Mesothelial cell of epicardium (in vitro differentiated cells): Measurements from ENCODE around the gene BHMT. TPM values are rescaled to one million over a fixed set of nuclear protein-coding genes. Genes with fewer than 3 reads are reported as not detected.
A peak's percentile ranks its signal among the peaks of the same experiment; 100 is the strongest.

Source experiments
- DNase-seq, 2 experiments: peaks; one replicate each; pipeline ENCODE4 v3.0.0; 2021; ENCODE audit warnings: low spot score in 2 of 2; ENCODE audit not compliant: unreplicated experiment in 2 of 2
- H3K27ac Mint-ChIP-seq: 2 replicates; pipeline ENCODE4 v1.8.0; 2021; ENCODE audit warnings: mixed read lengths
- H3K27me3 Mint-ChIP-seq: 2 replicates; pipeline ENCODE4 v1.8.0; 2021; ENCODE audit warnings: low read depth, mixed read lengths
- H3K36me3 Mint-ChIP-seq: 2 replicates; pipeline ENCODE4 v1.8.0; 2021; ENCODE audit warnings: mixed read lengths
- H3K4me1 Mint-ChIP-seq: 2 replicates; pipeline ENCODE4 v1.8.0; 2021; ENCODE audit warnings: mixed read lengths
- H3K4me3 Mint-ChIP-seq: 2 replicates; pipeline ENCODE4 v1.8.0; 2021; ENCODE audit warnings: mild to moderate bottlenecking, moderate library complexity, mixed read lengths
- H3K9me3 Mint-ChIP-seq: 2 replicates; pipeline ENCODE4 v1.8.0; 2021; ENCODE audit warnings: mixed read lengths
- total RNA-seq: library from RNA; stranded (reverse); gene quantifications from 3 replicates; pipeline ENCODE4 v1.2.1, GENCODE V29; 2021
- TF ChIP-seq, protein P1 (sequence below): fragments of 200-600 bp; sonication (generic); IDR thresholded peaks from one replicate; pipeline ENCODE4 v1.5.0; 2021; ENCODE audit warnings: antibody characterized with exemption; ENCODE audit not compliant: unreplicated experiment

The BHMT gene
- total RNA-seq, 1 donor from 2014 or later: not detected

DNA sequence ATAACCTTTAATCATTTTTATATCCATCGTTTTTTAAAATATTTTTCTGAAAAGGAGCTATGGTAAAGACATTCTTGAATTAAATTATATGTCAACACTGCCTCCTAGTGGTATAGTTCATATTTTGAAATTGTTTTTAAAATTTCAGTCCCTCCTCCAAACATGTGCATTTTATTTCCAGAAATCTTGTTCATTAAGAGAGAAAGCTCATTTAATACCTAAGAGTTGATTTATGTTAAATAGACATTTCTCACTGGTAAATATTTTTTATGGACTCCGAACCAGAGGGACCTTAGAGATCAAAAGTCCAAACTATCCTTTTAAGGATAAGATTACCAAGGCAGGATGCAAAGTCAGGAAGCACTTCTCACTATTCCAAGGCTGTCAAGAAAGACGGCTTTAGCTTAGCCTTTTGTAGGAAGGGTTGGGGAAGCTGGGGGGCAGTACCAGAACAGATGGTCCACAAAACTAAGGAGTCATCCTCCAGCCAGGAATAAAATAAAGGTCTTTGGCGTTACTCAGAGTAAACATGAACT is 21.6 kb downstream of the BHMT start:
- no peaks in the 10 kb centered on the region for H3K27me3 Mint-ChIP-seq
- peaks cover 14% of the 10 kb centered on the region for H3K4me1 Mint-ChIP-seq
- H3K9me3 Mint-ChIP-seq: no peaks in the 10 kb centered on the region
- TF ChIP-seq, protein P1, sequence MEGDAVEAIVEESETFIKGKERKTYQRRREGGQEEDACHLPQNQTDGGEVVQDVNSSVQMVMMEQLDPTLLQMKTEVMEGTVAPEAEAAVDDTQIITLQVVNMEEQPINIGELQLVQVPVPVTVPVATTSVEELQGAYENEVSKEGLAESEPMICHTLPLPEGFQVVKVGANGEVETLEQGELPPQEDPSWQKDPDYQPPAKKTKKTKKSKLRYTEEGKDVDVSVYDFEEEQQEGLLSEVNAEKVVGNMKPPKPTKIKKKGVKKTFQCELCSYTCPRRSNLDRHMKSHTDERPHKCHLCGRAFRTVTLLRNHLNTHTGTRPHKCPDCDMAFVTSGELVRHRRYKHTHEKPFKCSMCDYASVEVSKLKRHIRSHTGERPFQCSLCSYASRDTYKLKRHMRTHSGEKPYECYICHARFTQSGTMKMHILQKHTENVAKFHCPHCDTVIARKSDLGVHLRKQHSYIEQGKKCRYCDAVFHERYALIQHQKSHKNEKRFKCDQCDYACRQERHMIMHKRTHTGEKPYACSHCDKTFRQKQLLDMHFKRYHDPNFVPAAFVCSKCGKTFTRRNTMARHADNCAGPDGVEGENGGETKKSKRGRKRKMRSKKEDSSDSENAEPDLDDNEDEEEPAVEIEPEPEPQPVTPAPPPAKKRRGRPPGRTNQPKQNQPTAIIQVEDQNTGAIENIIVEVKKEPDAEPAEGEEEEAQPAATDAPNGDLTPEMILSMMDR: peak; percentile 77
- no peak for DNase-seq
- H3K4me3 Mint-ChIP-seq: peak overlapping the region; percentile 77
- H3K27ac Mint-ChIP-seq: peak overlapping the region; percentile 92
- no peaks in the 10 kb centered on the region for H3K36me3 Mint-ChIP-seq

DNA sequence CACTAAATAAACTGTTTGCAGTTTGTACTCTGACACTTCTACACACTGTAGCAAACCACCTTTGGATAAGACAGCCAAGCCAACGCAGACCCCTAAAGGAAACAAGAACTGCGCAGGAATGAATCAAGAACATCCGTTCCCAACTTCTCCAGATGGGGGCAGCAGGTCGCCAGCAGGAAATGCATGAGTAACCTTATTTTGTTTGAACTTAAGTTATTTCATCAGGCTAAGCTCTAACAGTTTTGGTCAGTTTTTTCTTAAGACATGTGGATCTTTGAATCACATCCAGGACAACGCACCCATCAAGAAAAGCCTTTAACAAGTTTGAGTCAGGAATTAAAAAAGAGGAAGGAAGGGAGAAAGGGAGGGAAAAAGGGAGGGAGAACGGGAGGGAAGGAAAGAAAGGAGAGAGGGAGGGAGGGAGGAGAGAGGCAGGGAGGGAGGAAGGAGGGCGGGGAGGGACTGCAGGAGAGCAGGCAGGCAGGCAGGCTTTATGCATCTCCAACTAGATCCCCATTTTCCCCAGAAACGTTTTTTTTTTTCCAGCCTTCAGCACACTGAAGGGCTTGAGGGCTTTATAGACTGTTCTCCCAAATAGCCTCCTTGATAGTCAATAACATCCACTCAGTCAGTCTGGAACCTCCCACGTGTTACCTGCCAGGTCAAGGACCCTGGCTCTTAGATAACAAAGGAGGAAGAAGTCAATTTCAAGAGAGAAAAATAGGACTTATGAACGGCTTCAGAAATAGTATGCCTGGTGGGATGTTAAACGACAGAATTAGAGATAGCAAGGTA is 22.2 kb downstream of the BHMT start:
- no peaks in the 10 kb centered on the region for H3K9me3 Mint-ChIP-seq
- DNase-seq: peak in 1 of 2 experiments; percentile 77
- H3K36me3 Mint-ChIP-seq: no peaks in the 10 kb centered on the region
- H3K4me3 Mint-ChIP-seq: peak overlapping the region; percentile 77
- no peaks in the 10 kb centered on the region for H3K27me3 Mint-ChIP-seq
- TF ChIP-seq, protein P1: peak; percentile 33
- peak overlapping the region; percentile 92 for H3K27ac Mint-ChIP-seq
- peaks cover 14% of the 10 kb centered on the region for H3K4me1 Mint-ChIP-seq

DNA sequence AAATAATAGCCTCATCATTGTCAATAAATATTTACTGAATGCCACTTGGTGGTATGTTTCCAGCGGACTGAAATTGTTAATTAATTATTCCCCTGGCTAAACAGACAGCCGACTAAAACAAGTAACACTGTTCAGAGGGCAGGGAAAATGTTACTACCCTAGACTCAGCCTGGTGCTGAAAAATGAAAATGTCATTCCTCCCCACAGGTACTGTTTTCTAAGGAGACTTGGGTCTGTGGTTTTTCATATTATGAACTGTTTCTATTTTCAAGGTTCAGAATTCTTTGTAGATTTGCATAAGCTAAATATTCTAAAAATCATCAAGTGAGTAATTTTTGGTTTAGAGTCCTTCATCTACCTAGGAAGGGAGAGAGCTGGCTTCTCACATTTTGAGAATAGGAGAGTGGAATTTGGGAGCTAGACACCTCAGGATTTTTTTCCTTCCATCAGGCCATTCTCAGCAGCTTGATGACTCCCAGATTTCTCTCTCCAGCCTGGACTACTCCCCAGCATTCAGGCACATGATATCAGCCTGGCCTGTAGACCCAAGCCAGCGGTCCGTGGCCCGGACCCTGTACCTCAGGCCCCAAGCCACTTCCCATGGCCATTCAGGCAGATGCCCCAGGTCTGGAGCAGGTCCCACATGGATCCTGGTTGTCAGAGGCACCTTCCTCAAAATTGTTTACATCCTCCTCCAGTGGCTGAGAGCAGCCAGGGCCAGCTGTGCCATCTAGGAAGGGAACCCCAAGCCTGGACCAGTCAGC is 24.4 kb downstream of the BHMT start:
- Mint-ChIP-seq H3K4me1 (peaks cover 14% of the 10 kb centered on the region), H3K36me3 (no peaks in the 10 kb centered on the region), H3K27ac (no peak overlapping the region), H3K27me3 (no peaks in the 10 kb centered on the region), H3K4me3 (no peak overlapping the region), H3K9me3 (no peaks in the 10 kb centered on the region)
- TF ChIP-seq, protein P1: no peak
- no peak for DNase-seq

DNA sequence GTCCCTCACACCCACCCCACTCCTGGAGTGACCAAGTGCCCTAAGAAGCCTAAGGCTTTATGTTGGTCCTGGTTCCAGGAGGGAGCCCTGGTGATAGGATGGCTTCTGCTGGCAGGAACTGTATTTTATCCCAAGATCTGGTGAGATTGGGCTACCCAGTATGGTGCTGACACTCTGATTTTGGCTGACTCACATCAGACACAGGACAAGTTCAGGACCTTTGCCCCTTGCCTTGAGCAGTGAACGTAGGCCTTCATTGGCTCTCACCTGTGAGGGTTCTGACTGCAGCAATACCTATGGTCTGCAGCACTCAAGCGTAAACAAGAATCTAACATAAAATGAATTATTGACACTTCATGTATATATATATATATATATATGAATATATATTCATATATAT is 25.0 kb downstream of the BHMT start:
- Mint-ChIP-seq H3K27me3 (no peaks in the 10 kb centered on the region), H3K4me1 (peaks cover 14% of the 10 kb centered on the region)

DNA sequence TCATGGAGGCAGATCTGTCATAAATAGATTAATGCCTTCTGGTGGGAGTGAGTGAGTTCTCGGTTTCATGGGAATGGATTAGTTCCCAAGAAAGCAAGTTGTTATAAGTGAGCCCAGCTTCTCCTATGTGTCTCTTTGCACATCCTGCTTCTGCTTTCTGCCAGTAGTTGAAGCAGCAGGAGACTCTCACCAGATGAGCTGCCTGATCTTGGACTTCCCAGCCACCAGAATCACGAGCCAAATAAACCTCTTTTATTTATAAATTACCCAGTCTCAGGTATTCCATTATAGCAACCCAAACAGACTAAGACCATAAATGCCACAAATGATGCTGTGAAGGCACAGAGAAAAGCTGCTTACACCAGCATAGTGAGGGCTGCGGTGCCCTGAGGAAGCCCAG is 28.9 kb downstream of the BHMT start:
- Mint-ChIP-seq H3K9me3 (no peaks in the 10 kb centered on the region), H3K4me3 (no peak overlapping the region), H3K27ac (no peak overlapping the region), H3K27me3 (no peaks in the 10 kb centered on the region), H3K4me1 (peaks cover 10% of the 10 kb centered on the region), H3K36me3 (no peaks in the 10 kb centered on the region)
- TF ChIP-seq, protein P1: no peak
- no peak for DNase-seq

More for the DNA sequence above, 25.0 kb downstream of the BHMT start:
- Mint-ChIP-seq H3K4me3 (no peak overlapping the region), H3K9me3 (no peaks in the 10 kb centered on the region), H3K27ac (no peak overlapping the region), H3K36me3 (no peaks in the 10 kb centered on the region)
- TF ChIP-seq, protein P1: no peak
- no peak for DNase-seq
